Erythroblast (primary cell): ENCODE results near the gene AGBL2.

Experiments used
- DNase-seq, 2 experiments: peaks; one replicate each; lab custom pipeline; 2025; lab: John Stamatoyannopoulos, UW
- GATA1 ChIP-seq: IDR thresholded peaks from 2 replicates; pipeline ENCODE4 v1.6.1; 2011; ENCODE audit warnings: low read depth, mild to moderate bottlenecking, control low read depth, low read length, moderate library complexity
- POLR2A ChIP-seq: IDR thresholded peaks from 2 replicates; pipeline ENCODE4 v1.6.1; 2011; ENCODE audit warnings: mild to moderate bottlenecking, low read length

AGBL2 gene

DNA sequence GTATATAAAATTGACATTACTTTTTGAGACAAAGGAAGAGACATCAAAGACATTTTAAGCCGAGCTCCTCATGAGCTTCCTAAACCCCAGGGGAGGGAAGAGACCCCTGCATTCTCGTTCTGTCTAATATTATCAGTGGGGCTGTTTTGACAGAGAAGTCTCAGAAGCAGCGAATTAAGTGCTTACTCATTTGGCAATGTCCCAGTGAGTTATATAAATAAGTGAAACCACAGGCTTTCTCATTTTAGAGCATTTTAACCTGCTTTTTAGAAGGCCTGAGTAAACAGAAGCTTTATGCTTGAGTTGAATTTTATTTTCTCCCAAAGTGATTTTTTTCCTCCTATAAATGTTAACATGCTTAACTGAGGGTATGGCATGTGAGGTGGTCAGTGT is 97.8 kb downstream of the AGBL2 start:
- DNase-seq: no peak
- TF ChIP-seq POLR2A (no peak), GATA1 (no peak)

DNA sequence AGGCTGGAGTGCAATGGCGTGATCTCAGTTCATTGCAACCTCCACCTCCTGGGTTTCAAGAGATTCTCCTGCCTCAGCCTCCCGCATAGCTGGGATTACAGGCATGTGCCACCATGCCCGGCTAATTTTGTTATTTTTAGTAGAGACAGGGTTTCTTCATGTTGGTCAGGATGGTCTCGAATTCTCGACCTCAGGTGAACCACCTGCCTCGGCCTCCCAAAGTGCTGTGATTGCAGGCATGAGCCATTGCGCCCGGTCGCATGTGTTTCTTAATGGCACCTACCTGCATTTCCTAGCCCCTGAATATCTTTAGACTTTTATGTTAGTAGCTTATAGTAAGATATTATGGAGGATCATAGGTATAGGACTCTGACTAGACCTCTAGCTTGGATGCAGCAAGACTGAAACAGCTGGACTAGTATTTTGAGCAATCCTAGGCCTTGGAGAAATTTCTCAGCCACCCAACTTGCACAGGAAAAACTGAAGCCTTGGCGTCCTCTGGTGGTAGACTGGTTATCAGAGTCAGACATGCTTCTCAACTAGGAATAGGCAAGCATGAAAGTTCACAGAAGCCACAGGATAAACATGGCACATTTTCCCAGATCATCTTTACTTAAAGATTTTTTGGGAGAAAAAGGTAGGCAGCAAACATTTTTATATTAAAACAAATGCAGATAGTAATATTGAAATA is 98.3 kb downstream of the AGBL2 start:
- DNase-seq: peak; percentile 59 to 70
- TF ChIP-seq GATA1: no peak
- no peak for TF ChIP-seq POLR2A

DNA sequence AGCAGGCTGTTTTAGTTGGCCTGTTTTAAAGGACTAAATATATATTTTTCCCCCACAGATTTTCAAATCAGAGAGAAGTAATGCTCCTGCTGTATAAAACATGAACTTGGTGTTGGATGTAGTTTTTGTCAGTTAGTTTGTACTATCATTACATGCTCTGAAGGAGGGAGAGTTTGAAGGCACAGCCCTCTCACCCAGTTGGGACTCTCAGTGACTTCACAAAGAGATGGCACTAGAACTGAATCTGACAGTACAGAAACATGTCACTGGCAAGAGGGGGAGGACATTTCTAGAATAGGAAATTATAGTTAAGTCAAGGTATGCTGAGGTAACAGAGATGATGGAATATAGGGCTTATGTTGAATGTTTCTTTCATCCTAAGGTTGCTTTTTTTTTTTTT is 99.9 kb downstream of the AGBL2 start:
- DNase-seq: no peak
- TF ChIP-seq POLR2A (no peak), GATA1 (no peak)

DNA sequence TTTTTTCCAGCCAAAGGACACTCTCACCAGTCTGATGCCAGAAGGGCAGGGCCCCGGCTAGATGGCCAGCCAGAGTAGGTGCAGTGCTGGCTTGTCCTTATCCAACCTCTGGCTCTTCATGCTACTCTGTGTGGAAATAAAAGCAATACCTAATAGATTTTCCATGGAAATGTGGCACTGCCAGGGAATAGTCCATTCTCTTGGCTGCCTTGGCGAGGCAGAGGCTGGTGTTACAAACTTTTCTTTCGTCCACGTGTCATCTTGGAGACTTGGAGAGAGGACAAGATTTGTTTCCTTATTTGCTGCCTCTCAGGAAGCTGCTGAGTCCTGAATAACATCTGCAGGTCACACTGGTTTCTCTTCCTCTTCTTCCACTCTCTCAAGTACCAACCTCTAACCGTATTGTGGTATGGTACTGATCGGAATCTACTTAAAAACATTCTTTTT is 103.8 kb downstream of the AGBL2 start:
- TF ChIP-seq GATA1: no peak
- no peak for TF ChIP-seq POLR2A
- DNase-seq: no peak

DNA sequence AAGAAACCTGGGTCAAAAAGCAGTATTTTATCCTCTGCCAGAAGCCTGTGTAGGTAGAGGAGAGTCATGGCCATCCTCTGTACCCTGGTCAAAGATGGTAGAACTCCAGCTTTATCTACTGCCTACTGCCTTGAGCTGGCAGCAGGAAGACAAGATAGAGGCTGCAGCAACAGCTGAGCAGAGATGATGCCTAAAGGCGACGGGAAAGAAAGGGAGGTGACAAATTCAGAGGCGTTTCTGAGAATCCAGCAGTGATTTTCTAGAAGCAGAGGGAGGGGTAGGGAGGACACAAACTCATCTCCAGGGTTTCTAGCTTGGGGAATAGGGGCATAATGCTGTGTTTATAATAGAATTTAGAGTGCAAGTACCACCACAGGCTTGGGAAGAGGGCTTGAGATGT is 105.5 kb downstream of the AGBL2 start:
- TF ChIP-seq POLR2A: no peak
- no peak for TF ChIP-seq GATA1
- peak; percentile 88 to 91 for DNase-seq
